ENCODE results near the gene KRT15. TPM values are rescaled to one million over a fixed set of nuclear protein-coding genes. Genes with fewer than 3 reads are reported as not detected.
A peak's percentile ranks its signal among the peaks of the same experiment; 100 is the strongest.

The KRT15 gene
- total RNA-seq, 1 donor from 2014 or later, result not detected

DNA sequence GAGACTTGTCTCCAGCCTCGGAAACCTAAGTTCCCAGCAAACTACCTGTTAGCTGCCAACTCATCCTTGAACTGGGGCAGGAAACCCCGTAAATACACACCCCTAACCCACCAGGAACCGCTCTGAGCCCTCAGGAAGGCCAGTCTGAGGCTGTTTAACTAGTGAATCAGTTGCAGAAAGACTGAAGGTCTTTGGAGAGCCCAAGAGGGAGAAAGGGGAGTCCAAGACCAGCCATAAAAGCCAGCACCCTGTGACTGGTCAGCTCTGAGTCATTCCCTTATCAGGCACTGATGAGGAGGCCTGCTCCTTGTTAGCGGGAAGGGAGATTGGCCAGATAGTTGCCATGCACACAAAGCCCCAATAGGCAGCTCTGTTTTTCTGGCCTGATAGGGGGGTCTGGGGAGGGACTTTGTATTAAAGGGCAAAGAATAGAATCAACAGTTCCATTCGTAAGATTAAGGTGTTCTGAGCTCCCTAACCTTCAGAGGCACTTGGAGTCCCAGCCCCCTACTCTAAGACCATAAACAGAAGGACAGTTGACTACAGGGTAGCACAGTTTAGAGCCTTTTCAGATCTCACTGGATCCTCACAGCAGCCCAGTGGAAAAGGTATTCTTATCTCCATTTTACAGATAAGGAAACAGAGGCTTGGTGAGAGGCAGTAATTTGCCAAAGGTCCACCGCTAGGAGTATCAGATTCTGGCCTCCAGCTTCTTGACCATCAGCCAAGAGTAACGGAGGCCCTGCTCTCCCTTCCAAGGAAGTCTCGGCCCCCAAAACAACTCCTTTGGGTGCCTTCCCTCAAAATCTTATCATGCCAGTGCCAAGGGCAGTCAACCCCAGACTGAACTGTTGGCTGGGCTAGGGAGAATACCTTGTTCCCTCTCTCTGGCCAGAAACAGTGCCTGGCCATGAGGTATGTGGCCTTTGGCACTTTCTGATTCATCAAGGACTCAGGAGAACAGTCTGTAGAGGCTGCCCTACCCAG, 11.7 kb upstream of the KRT15 start:
- H3K27me3 Mint-ChIP-seq (ENCODE audit: low read depth), result peaks cover 29% of the 10 kb centered on the region
- no peak for DNase-seq (ENCODE audit: low spot score)
- H3K4me3 Mint-ChIP-seq (ENCODE audit: unreplicated experiment), result no peak overlapping the region

DNA sequence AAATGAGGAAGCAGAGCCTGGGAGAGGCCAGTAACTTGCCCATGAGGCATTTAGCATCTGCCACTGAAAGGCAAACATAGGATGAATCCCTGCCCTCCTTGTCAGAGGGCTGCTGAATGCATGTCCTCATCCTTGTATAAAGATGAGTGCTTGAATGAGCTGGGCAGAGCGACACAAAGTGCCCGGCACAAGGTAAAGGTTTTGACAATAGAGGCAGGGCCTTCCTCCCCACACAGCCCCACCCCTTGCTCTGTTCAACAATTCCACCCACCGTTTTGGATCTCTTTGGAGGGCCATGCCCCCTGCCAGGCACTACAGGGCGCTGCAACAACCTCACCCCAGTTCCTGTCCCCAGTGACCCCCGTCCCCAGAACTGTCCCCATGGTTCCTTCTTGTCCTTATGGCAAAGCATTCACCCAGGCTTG, 10.8 kb upstream of the KRT15 start:
- Mint-ChIP-seq H3K27ac (ENCODE audit: unreplicated experiment) (no peak overlapping the region), H3K4me1 (ENCODE audit: low read depth) (peaks cover 8% of the 10 kb centered on the region), H3K9me3 (ENCODE audit: low read depth) (no peaks in the 10 kb centered on the region), H3K36me3 (ENCODE audit: low read depth) (no peaks in the 10 kb centered on the region), H3K27me3 (ENCODE audit: low read depth) (peaks cover 28% of the 10 kb centered on the region), H3K4me3 (ENCODE audit: unreplicated experiment) (no peak overlapping the region)
- TF ChIP-seq, protein P1, sequence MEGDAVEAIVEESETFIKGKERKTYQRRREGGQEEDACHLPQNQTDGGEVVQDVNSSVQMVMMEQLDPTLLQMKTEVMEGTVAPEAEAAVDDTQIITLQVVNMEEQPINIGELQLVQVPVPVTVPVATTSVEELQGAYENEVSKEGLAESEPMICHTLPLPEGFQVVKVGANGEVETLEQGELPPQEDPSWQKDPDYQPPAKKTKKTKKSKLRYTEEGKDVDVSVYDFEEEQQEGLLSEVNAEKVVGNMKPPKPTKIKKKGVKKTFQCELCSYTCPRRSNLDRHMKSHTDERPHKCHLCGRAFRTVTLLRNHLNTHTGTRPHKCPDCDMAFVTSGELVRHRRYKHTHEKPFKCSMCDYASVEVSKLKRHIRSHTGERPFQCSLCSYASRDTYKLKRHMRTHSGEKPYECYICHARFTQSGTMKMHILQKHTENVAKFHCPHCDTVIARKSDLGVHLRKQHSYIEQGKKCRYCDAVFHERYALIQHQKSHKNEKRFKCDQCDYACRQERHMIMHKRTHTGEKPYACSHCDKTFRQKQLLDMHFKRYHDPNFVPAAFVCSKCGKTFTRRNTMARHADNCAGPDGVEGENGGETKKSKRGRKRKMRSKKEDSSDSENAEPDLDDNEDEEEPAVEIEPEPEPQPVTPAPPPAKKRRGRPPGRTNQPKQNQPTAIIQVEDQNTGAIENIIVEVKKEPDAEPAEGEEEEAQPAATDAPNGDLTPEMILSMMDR (IDR thresholded peaks at IDR 0.05), result no peak
- DNase-seq (ENCODE audit: low spot score), result no peak

More for the DNA sequence above, 11.7 kb upstream of the KRT15 start:
- no peak overlapping the region for H3K27ac Mint-ChIP-seq (ENCODE audit: unreplicated experiment)
- no peaks in the 10 kb centered on the region for H3K9me3 Mint-ChIP-seq (ENCODE audit: low read depth)
- peaks cover 8% of the 10 kb centered on the region for H3K4me1 Mint-ChIP-seq (ENCODE audit: low read depth)
- TF ChIP-seq, protein P1 (IDR thresholded peaks at IDR 0.05), result no peak
- no peaks in the 10 kb centered on the region for H3K36me3 Mint-ChIP-seq (ENCODE audit: low read depth)

DNA sequence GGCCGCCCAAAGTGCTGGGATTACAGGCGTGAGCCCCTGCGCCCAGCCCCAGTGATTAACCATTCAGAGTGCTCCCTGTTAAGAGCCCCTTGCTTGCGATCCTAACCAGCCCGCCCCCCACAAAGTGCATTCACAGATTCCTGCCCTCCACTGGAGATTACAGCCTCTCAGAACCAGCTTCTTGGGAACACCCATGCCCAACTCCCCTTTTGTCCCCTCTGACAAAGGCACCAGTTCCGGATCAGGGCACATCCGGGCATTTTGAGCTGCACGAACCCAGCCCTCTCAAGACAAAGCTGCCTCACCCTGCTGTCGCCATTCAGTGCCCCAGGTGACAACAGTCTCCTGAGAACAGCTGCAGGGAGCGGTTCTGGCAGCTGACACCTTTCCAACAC, 10.3 kb upstream of the KRT15 start:
- Mint-ChIP-seq H3K36me3 (ENCODE audit: low read depth) (no peaks in the 10 kb centered on the region), H3K9me3 (ENCODE audit: low read depth) (no peaks in the 10 kb centered on the region), H3K27ac (ENCODE audit: unreplicated experiment) (no peak overlapping the region), H3K4me1 (ENCODE audit: low read depth) (peaks cover 8% of the 10 kb centered on the region), H3K27me3 (ENCODE audit: low read depth) (peaks cover 28% of the 10 kb centered on the region), H3K4me3 (ENCODE audit: unreplicated experiment) (no peak overlapping the region)
- TF ChIP-seq, protein P1 (IDR thresholded peaks at IDR 0.05), result no peak
- no peak for DNase-seq (ENCODE audit: low spot score)

DNA sequence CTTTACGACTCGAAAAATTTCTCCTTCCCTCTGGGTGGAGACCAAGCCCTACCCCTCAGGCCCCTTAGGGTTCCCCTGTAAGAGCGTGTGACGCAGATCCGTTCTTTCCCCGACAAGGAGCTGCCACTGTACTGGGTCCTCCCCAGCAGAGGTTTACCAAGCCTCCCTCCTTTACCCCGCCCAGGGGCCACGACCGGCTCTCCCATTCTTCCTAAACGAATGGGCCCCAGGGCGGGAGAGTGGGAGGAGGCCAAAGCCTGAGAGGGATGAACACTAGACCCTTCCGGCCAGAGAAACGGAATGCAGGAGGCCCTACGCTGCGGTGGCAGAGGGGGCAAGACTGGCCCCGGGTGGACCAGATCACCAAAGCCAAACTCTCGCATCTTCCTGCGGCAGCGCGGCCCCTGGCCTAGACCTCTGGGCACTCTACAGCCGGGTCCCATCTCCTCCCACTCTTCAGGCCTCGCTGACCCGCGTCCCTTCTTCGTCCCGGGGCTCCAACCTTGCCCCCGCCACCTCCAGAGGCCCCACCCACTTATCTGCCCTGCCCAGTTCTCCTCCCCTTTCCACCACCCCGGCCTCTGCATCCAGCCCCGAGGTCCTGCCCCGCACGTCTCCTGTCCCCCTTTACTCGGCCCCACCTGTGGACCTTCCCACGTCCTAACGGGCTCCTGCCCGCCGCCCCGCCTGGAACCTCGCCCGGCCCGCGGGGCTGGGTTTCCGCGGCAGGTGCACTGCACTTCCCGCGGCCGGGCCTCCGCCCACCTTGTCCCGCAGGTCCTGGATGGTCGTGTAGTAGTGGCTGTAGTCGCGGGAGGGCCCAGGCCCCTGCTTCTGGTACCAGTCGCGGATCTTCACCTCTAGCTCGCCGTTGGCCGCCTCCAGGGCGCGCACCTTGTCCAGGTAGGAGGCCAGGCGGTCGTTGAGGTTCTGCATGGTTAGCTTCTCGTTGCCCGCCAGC, 8.7 kb upstream of the KRT15 start:
- Mint-ChIP-seq H3K9me3 (ENCODE audit: low read depth) (no peaks in the 10 kb centered on the region), H3K27me3 (ENCODE audit: low read depth) (peaks cover 28% of the 10 kb centered on the region), H3K27ac (ENCODE audit: unreplicated experiment) (no peak overlapping the region)

More for the DNA sequence above, 8.7 kb upstream of the KRT15 start:
- Mint-ChIP-seq H3K36me3 (ENCODE audit: low read depth) (no peaks in the 10 kb centered on the region), H3K4me1 (ENCODE audit: low read depth) (peaks cover 11% of the 10 kb centered on the region), H3K4me3 (ENCODE audit: unreplicated experiment) (peak overlapping the region; percentile 55)
- TF ChIP-seq, protein P1 (IDR thresholded peaks at IDR 0.05), result no peak
- no peak for DNase-seq (ENCODE audit: low spot score)
